CD4-positive, alpha-beta T cell treated with Interferon alpha-2 for 1 hour (primary cell): ENCODE data around the gene BPIFA1.

Source experiments
- DNase-seq, 2 donors: peaks; one replicate each; pipeline ENCODE4 v3.0.0-alpha.2; 2020 to 2022

The BPIFA1 gene

GRCh38 chr20:33235696-33236095, at the start of gene BPIFA1:
Gene BPIFA1 (plus strand): TSS chr20:33235996. CDS start chr20:33237712, 1,716 bp downstream.
- DNase-seq, result no peak

- DNase-seq, result no peak
These were observed 48.3 kb upstream of the BPIFA1 start for GRCh38 chr20:33187491-33187890.

- DNase-seq, result no peak
These were observed 47.4 kb upstream of the BPIFA1 start for GRCh38 chr20:33188421-33188820.

- DNase-seq, result no peak
These were observed 44.3 kb upstream of the BPIFA1 start for GRCh38 chr20:33191484-33191883.

- DNase-seq, result no peak
These were observed 43.8 kb upstream of the BPIFA1 start for GRCh38 chr20:33191955-33192354.

- DNase-seq, result no peak
These were observed 42.8 kb upstream of the BPIFA1 start for GRCh38 chr20:33192912-33193501.

GRCh38 chr20:33199026-33199425, 36.8 kb upstream of the BPIFA1 start:
- DNase-seq, result no peak

GRCh38 chr20:33202451-33202850, 33.3 kb upstream of the BPIFA1 start:
- DNase-seq, result no peak

GRCh38 chr20:33203444-33203843, 32.4 kb upstream of the BPIFA1 start:
- DNase-seq, result no peak

- DNase-seq, result peak; percentile 3 to 30
These were observed 26.0 kb upstream of the BPIFA1 start for GRCh38 chr20:33209789-33210188.

- DNase-seq, result no peak
These were observed 25.4 kb upstream of the BPIFA1 start for GRCh38 chr20:33210371-33210770.

GRCh38 chr20:33211817-33212424, 23.9 kb upstream of the BPIFA1 start:
- peak; percentile 13 to 22 for DNase-seq

- no peak for DNase-seq
These were observed 18.7 kb upstream of the BPIFA1 start, which contains the start of gene BPIFA3 for GRCh38 chr20:33217052-33217451. Gene BPIFA3 (plus strand): TSS chr20:33217352. CDS start chr20:33217537, 185 bp downstream.

GRCh38 chr20:33224399-33224798, 11.4 kb upstream of the BPIFA1 start:
- no peak for DNase-seq

- no peak for DNase-seq
These were observed 6.0 kb upstream of the BPIFA1 start for GRCh38 chr20:33229843-33230242.

GRCh38 chr20:33231237-33231636, 4.6 kb upstream of the BPIFA1 start:
- DNase-seq, result no peak

- DNase-seq, result no peak
These were observed 3.2 kb upstream of the BPIFA1 start for GRCh38 chr20:33232486-33233072.

- DNase-seq, result no peak
These were observed 2.5 kb upstream of the BPIFA1 start for GRCh38 chr20:33233129-33233774.

GRCh38 chr20:33234050-33234449, 1.7 kb upstream of the BPIFA1 start:
- DNase-seq, result no peak

GRCh38 chr20:33236351-33236750, 555 bp downstream of the BPIFA1 start:
- no peak for DNase-seq

GRCh38 chr20:33237989-33238388, 2.2 kb downstream of the BPIFA1 start:
- no peak for DNase-seq

- no peak for DNase-seq
These were observed 3.6 kb downstream of the BPIFA1 start for GRCh38 chr20:33239418-33239817.

- no peak for DNase-seq
These were observed 4.4 kb downstream of the BPIFA1 start for GRCh38 chr20:33239979-33240736.
